Thyroid gland (tissue), 4 donors: ENCODE results near the gene BCKDHB.

Experiments used
- CTCF ChIP-seq, 6 experiments: fragments of 200-600 bp in 3 of 6; fragments of 450-650 bp in 3 of 6; sonication (generic) in 3 of 6; IDR thresholded peaks; one replicate each; pipeline ENCODE4 v1.5.1; 2016 to 2019; ENCODE audit warnings: antibody characterized with exemption in 6 of 6, mild to moderate bottlenecking in 2 of 6, inconsistent platforms in 1 of 6, moderate library complexity in 1 of 6
- POLR2A ChIP-seq, 2 donors: fragments of 450-650 bp; IDR thresholded peaks; one replicate each; pipeline ENCODE4 v1.6.1; 2017; ENCODE audit warnings: antibody characterized with exemption in 2 of 2, mild to moderate bottlenecking in 2 of 2, moderate library complexity in 1 of 2

- no peak for TF ChIP-seq CTCF (IDR thresholded peaks at IDR 0.05)
- no peak for TF ChIP-seq POLR2A (IDR thresholded peaks at IDR 0.05)
Observed at GRCh38 chr6:80148220-80148619, 41.7 kb downstream of the BCKDHB start.
